Endothelial cell of umbilical vein (primary cell): ENCODE data around the gene GPX5. TPM values are rescaled to one million over a fixed set of nuclear protein-coding genes. Genes with fewer than 3 reads are reported as not detected.

ENCODE experiments used
- BruUV-seq: library from RNA; stranded (reverse); fragments of 400-500 nt; replicated peaks from 2 replicates; lab custom pipeline; 2021; lab: Mats Ljungman, UMichigan
- CTCF ChIA-PET: fragments of 300-600, 350-600 bp; sonication (Branson Sonifier 250); formaldehyde crosslinking; loops from one replicate; lab custom pipeline; 2021; ENCODE audit warnings: antibody characterized with exemption, inconsistent platforms; lab: Charles Lee
- POLR2A ChIA-PET: fragments of 300-600, 350-600 bp; sonication (Branson Sonifier 250); formaldehyde crosslinking; loops from one replicate; lab custom pipeline; 2021; ENCODE audit warnings: antibody characterized with exemption, inconsistent platforms; lab: Charles Lee
- DNase-seq: peaks from one replicate; pipeline ENCODE4 v3.0.0-alpha.2; 2011; ENCODE audit warnings: low read depth, low spot score
- FAIRE-seq: peaks from 2 replicates; lab custom pipeline; 2011; peaks lifted over from hg19 to GRCh38; lab: Jason Lieb, UNC
- H2AFZ ChIP-seq: 2 replicates; pipeline ENCODE4 v1.6.0; 2012; ENCODE audit warnings: low read depth, low read length, control low read depth, inconsistent platforms
- H3K27ac ChIP-seq: 2 replicates; pipeline ENCODE4 v1.5.1; 2011; ENCODE audit warnings: low read depth, mild to moderate bottlenecking, control low read depth, low read length, moderate library complexity; ENCODE audit not compliant: insufficient read depth
- H3K27me3 ChIP-seq, 2 experiments: 2 replicates each; pipeline versions ENCODE4 v1.6.0 to v1.6.1; 2011; ENCODE audit warnings: low read length in 2 of 2, mixed read lengths in 1 of 2; ENCODE audit not compliant: control insufficient read depth in 2 of 2, insufficient read depth in 2 of 2
- H3K36me3 ChIP-seq, 2 experiments: 2 replicates in 1 of 2; 3 replicates in 1 of 2; pipeline ENCODE4 v1.5.1; 2011; ENCODE audit warnings: low read length in 2 of 2, mild to moderate bottlenecking in 1 of 2, moderate library complexity in 1 of 2; ENCODE audit not compliant: control insufficient read depth in 2 of 2, insufficient read depth in 2 of 2; ENCODE audit errors: extremely low read depth in 1 of 2
- H3K4me1 ChIP-seq: 3 replicates; pipeline ENCODE4 v1.5.1; 2011; ENCODE audit warnings: mild to moderate bottlenecking, low read length; ENCODE audit not compliant: control insufficient read depth, insufficient read depth; ENCODE audit errors: extremely low read depth
- H3K4me2 ChIP-seq: 2 replicates; pipeline ENCODE4 v1.6.1; 2011; ENCODE audit warnings: low read length, control low read depth, mixed read lengths; ENCODE audit not compliant: insufficient read depth
- H3K4me3 ChIP-seq, 3 experiments: fragments of 200-600 bp in 1 of 3; sonication (generic), shearing (Covaris generic) in 1 of 3; replicated peaks in 1 of 3; 2 replicates each; pipeline ENCODE4 v1.5.1; 2011 to 2016; ENCODE audit warnings: control low read depth in 3 of 3, low read length in 3 of 3, mild to moderate bottlenecking in 2 of 3, inconsistent platforms in 1 of 3, low read depth in 1 of 3, moderate library complexity in 1 of 3; ENCODE audit not compliant: insufficient read depth in 1 of 3
- H3K79me2 ChIP-seq: 2 replicates; pipeline ENCODE4 v1.6.0; 2012; ENCODE audit warnings: low read length, inconsistent platforms; ENCODE audit not compliant: control insufficient read depth, insufficient read depth
- H3K9ac ChIP-seq: replicated peaks from 2 replicates; pipeline ENCODE3; 2011; ENCODE audit warnings: low read length, control low read depth; ENCODE audit not compliant: insufficient read depth; ENCODE audit errors: extremely low read depth
- H3K9me1 ChIP-seq: replicated peaks from 3 replicates; pipeline ENCODE4 v1.6.0; 2011; ENCODE audit warnings: mild to moderate bottlenecking, low read length; ENCODE audit not compliant: control insufficient read depth, insufficient read depth; ENCODE audit errors: extremely low read depth
- H3K9me3 ChIP-seq: replicated peaks from 2 replicates; pipeline ENCODE4 v1.5.1; 2012; ENCODE audit warnings: low read length, inconsistent platforms; ENCODE audit not compliant: control insufficient read depth, insufficient read depth
- H4K20me1 ChIP-seq: replicated peaks from 2 replicates; pipeline ENCODE3; 2011; ENCODE audit warnings: mild to moderate bottlenecking, low read length; ENCODE audit not compliant: control insufficient read depth, insufficient read depth; ENCODE audit errors: extremely low read depth
- EZH2 ChIP-seq: IDR thresholded peaks from 2 replicates; pipeline ENCODE4 v1.6.1; 2012; ENCODE audit warnings: borderline replicate concordance, low read depth, mild to moderate bottlenecking, moderate library complexity, low read length, inconsistent platforms; ENCODE audit not compliant: severe bottlenecking
- FOS ChIP-seq: IDR thresholded peaks from 2 replicates; pipeline ENCODE4 v1.6.1; 2011; ENCODE audit warnings: mild to moderate bottlenecking, low read length, moderate library complexity, borderline replicate concordance; ENCODE audit not compliant: insufficient read depth
- GATA2 ChIP-seq: IDR thresholded peaks from 2 replicates; pipeline ENCODE4 v1.7.0; 2011; ENCODE audit warnings: low read depth, mild to moderate bottlenecking, moderate library complexity, mixed read lengths, low read length; ENCODE audit not compliant: insufficient read length, insufficient read depth
- JUN ChIP-seq: IDR thresholded peaks from 2 replicates; pipeline ENCODE4 v1.6.1; 2011; ENCODE audit warnings: borderline replicate concordance, low read depth; ENCODE audit not compliant: insufficient read length, insufficient read depth
- MYC ChIP-seq: IDR thresholded peaks from one replicate; pipeline ENCODE4 v1.6.1; 2011; ENCODE audit warnings: mild to moderate bottlenecking, low read depth, low read length
- POLR2A ChIP-seq: IDR thresholded peaks from 2 replicates; pipeline ENCODE4 v1.6.1; 2012; ENCODE audit warnings: low read depth, mild to moderate bottlenecking, control low read depth, low read length
- POLR2AphosphoS5 ChIP-seq: IDR thresholded peaks from 2 replicates; pipeline ENCODE4 v1.6.1; 2012; ENCODE audit warnings: low read depth, mild to moderate bottlenecking, control low read depth, low read length, moderate library complexity; ENCODE audit not compliant: insufficient read depth
- dilution Hi-C: fragments of 300-500 bp; cut with MboI; formaldehyde crosslinking; loops from one replicate; pipeline ENCODE4 v1.15.0; 2019; ENCODE audit warnings: low sequenced_read_pairs; ENCODE audit not compliant: extremely low pct_ligation_motif_present
- intact Hi-C: fragments of 100-400 bp; cut with micrococcal nuclease; formaldehyde crosslinking; loops from one replicate; pipeline ENCODE4 v1.10.0; 2022
- polyA plus RNA-seq, 4 experiments: library from polyadenylated mRNA; depleted of rRNA in 3 of 4; stranded (reverse) in 3 of 4; unstranded in 1 of 4; fragments of >200 nt; gene quantifications; 2 replicates each; pipeline versions ENCODE4 v1.2.1 to v1.2.3, GENCODE V29; 2011 to 2012; ENCODE audit warnings: missing spikeins in 1 of 4
- total RNA-seq: library from RNA; stranded (reverse); gene quantifications from 2 replicates; pipeline ENCODE4 v1.2.3, GENCODE V29; 2021
- TF ChIP-seq, protein P1 (sequence below): IDR thresholded peaks from 2 replicates; pipeline ENCODE4 v1.6.1; 2011; ENCODE audit not compliant: insufficient read depth, insufficient read length
- TF ChIP-seq, protein P2 (sequence below), 2 donors: IDR thresholded peaks; 1 replicate in 1 of 2; 2 replicates in 1 of 2; pipeline ENCODE4 v1.5.1; 2011; ENCODE audit warnings: low read length in 2 of 2, mild to moderate bottlenecking in 2 of 2, moderate library complexity in 2 of 2, control low read depth in 1 of 2, inconsistent platforms in 1 of 2, low read depth in 1 of 2; ENCODE audit not compliant: insufficient read depth in 1 of 2; ENCODE audit errors: extremely low read depth in 1 of 2

GPX5 gene
- total and polyA plus RNA-seq, 2 donors (not counting 3 experiments of a cell fraction or from before 2014, with no cell fraction given) = not detected

DNA sequence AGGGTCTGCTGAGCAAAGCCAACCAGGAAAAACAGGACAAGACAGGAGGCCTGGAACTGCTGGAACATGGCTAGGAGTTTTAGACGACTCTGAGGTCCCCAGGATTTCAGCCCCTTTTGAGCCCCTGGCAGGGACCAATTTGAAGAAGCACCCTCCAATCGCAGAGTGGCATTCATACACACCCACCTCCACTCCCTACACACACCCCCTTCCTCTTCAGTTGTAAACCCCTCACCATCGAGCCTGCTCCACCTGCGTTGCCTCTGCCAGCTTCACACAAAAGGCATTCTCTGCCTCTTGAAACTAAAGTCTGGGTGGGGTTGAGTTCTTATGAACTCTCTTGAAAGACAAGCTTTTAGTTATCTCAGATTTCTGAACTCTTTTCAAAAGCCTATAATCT is 10.0 kb upstream of the GPX5 start, which contains the start of gene GPX6:
TSS of gene GPX6 (minus strand) at position 118 of the 400 bp plus-strand sequence. CDS start at position 68, 50 bp downstream.
- H2AFZ ChIP-seq = no peak within 1 kb of the TSS
- dilution Hi-C loops = no loop called here
- ChIA-PET POLR2A (no interaction called here), CTCF (no interaction called here)
- H3K27me3 ChIP-seq = peaks cover 0 to 2% of the 10 kb centered on the region in 2 experiments
- H3K79me2 ChIP-seq = no peaks in the 10 kb centered on the region
- H3K4me1 ChIP-seq = no peaks in the 10 kb centered on the region
- H3K4me3 ChIP-seq = no peak within 1 kb of the TSS
- no peak for TF ChIP-seq MYC
- no peak within 1 kb of the TSS for H3K27ac ChIP-seq
- H3K36me3 ChIP-seq = no peaks in the 10 kb centered on the region
- DNase-seq (no peak), FAIRE-seq (no peak)
- no peak within 1 kb of the TSS for H3K9ac ChIP-seq
- H3K9me3 ChIP-seq = no peaks in the 10 kb centered on the region
- H3K9me1 ChIP-seq = no peaks in the 10 kb centered on the region
- H3K4me2 ChIP-seq = no peak within 1 kb of the TSS
- intact Hi-C loops = no loop called here
- BruUV-seq = no TSS peak
- no peaks in the 10 kb centered on the region for H4K20me1 ChIP-seq

DNA sequence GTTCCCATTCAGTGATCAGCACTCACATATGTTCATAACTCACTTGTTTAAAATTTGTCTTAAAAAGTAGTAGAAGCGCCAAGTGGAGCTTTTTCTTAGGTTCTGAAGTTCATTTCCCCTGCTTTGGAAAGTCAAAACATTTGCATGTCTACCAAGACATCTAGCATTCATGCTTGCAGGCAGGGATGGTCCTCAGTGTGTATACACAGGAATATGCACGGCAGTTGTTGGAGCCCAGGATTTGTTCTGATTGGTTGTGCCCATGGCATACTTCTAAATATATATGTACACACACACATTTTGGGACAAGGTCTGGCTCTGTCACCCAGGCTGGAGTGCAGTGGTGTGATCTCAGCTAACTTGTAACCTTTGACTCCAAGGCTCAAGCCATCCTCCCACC is 7.7 kb upstream of the GPX5 start:
- Histone ChIP-seq H3K79me2 (no peaks in the 10 kb centered on the region), H3K4me3 (no peak overlapping the region), H3K36me3 (no peaks in the 10 kb centered on the region), H3K9ac (no peak overlapping the region), H3K4me2 (no peak overlapping the region), H2AFZ (no peak overlapping the region), H3K9me3 (no peaks in the 10 kb centered on the region), H3K4me1 (no peaks in the 10 kb centered on the region), H3K9me1 (no peaks in the 10 kb centered on the region), H3K27ac (no peak overlapping the region), H3K27me3 (peaks cover 0 to 2% of the 10 kb centered on the region in 2 experiments), H4K20me1 (no peaks in the 10 kb centered on the region)
- no peak for FAIRE-seq
- ChIA-PET POLR2A (no interaction called here), CTCF (no interaction called here)
- no peak for DNase-seq
- intact Hi-C loops (no loop called here), dilution Hi-C loops (no loop called here)
- BruUV-seq = no TSS peak
- TF ChIP-seq POLR2A = no peak
- TF ChIP-seq GATA2 = no peak
- no peak for TF ChIP-seq MYC
- TF ChIP-seq POLR2AphosphoS5 = no peak
- TF ChIP-seq JUN = no peak
- TF ChIP-seq, protein P1, sequence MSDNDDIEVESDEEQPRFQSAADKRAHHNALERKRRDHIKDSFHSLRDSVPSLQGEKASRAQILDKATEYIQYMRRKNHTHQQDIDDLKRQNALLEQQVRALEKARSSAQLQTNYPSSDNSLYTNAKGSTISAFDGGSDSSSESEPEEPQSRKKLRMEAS = no peak
- TF ChIP-seq, protein P2, sequence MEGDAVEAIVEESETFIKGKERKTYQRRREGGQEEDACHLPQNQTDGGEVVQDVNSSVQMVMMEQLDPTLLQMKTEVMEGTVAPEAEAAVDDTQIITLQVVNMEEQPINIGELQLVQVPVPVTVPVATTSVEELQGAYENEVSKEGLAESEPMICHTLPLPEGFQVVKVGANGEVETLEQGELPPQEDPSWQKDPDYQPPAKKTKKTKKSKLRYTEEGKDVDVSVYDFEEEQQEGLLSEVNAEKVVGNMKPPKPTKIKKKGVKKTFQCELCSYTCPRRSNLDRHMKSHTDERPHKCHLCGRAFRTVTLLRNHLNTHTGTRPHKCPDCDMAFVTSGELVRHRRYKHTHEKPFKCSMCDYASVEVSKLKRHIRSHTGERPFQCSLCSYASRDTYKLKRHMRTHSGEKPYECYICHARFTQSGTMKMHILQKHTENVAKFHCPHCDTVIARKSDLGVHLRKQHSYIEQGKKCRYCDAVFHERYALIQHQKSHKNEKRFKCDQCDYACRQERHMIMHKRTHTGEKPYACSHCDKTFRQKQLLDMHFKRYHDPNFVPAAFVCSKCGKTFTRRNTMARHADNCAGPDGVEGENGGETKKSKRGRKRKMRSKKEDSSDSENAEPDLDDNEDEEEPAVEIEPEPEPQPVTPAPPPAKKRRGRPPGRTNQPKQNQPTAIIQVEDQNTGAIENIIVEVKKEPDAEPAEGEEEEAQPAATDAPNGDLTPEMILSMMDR (IDR thresholded peaks at IDR 0.05; ENCODE audit: extremely low read depth in 1 of 2, insufficient read depth in 1 of 2, low read depth in 1 of 2, low read length in 2 of 2) = no peak
- TF ChIP-seq FOS = no peak
- no peak for TF ChIP-seq EZH2
